DND-41 (cell line): Measurements from ENCODE around the gene ADCY7.

Experiments
- CTCF ChIP-seq: IDR thresholded peaks from 2 replicates; pipeline ENCODE4 v1.5.1; 2012; ENCODE audit warnings: borderline replicate concordance, low read length, moderate library complexity, mild to moderate bottlenecking; ENCODE audit not compliant: poor library complexity, severe bottlenecking; ENCODE audit errors: extremely low read depth
- EZH2 ChIP-seq: IDR thresholded peaks from 3 replicates; pipeline ENCODE4 v1.6.1; 2012; ENCODE audit warnings: borderline replicate concordance, low read depth, mild to moderate bottlenecking, moderate library complexity, low read length, inconsistent platforms; ENCODE audit not compliant: severe bottlenecking

GRCh38 chr16:50295541-50296132 is 29.3 kb downstream of the ADCY7 start:
- TF ChIP-seq CTCF, result no peak
- no peak for TF ChIP-seq EZH2
